ENCODE results near the gene KRT222.

KRT222 gene

DNA sequence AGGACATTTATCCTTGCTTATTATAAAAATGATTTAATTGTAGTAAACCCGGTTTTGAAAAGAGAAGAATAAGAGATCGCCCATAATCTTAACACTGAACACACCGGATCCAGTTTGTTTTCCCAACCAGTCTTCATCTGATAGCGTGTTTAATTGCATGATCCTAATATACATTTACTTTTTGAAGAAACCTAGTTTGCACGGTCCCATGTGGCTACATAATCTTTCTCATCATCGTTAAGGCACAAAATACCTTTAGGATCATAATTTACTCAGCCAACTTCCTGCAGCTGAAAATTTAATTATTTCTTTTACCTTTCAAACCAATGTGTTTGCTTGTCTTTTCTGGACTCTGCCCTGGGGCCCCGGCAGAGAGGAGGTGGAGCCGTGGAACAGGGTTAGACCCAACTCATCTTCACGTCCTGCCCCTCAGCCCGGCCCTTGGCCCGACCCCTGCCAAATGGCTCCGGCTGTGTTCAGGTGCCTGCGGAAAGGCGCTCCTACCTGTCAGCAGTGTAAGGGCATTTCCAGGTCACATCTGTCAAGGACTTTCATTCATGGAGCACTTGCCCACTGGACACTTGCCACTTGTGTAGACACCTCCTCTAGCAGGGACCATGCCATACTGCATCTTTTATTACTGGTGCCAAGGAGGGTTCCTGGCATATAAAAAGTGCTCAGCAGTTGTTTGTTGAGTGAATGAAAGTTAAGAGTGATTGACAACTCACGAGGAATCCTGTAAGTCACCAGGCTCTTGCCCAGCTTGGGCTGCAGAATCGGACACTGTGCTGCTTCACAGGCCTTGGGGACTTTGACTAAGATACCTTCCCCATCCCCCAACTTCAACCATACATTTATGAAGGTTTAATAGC lies 46.0 kb downstream of the KRT222 start:
- no peak for DNase-seq
- intact Hi-C loops (cut with DNase I): no loop called here

DNA sequence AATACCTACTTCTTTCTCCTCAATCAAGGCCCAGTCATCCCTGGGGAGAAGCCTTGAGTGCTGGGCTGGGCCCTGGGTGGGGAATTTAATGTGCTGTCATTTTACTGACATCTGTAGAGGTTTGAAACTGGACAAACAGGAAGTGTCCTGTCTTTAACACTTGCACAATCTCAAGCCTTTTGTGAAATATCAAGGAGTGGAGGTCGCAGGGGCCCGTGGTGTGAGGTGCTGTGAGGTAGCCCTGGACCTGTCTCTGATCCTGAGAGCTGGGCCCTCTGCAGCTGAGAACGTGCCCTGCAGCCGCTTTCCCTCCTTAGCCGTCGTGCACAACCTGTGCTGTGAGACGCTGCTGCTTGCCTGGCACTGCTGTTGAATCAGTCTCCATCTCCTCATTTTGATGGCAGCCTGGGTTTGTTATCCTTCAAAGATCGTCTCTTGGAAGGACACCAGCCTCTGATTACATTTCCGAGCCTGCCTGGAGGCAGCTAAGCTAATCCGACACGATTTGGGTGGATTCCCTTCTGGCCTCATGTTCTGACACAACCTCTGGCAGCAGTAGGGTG lies 47.2 kb downstream of the KRT222 start:
- intact Hi-C loops (cut with DNase I): no loop called here
- no peak for DNase-seq

DNA sequence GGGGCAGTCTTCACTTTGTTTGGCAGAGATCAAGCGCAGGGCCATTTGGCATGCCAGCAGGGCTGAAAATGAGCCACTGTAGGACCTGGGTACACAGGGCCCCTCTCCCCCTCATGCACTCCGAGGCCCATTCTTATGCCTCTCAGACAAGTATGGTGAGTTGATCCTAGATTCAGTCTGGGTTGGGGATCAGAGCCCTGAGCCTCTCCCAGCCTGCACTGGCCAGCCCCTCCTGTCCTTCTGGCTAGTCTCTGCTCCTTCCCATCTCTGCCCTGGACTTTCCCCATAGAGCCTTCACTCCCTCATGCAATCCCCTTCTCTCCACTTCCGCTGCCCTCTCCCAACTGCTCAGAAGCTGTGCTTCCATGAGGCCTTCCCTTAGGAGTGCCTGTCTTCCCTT lies 48.4 kb downstream of the KRT222 start:
- intact Hi-C loops (cut with DNase I): no loop called here
- no peak for DNase-seq

DNA sequence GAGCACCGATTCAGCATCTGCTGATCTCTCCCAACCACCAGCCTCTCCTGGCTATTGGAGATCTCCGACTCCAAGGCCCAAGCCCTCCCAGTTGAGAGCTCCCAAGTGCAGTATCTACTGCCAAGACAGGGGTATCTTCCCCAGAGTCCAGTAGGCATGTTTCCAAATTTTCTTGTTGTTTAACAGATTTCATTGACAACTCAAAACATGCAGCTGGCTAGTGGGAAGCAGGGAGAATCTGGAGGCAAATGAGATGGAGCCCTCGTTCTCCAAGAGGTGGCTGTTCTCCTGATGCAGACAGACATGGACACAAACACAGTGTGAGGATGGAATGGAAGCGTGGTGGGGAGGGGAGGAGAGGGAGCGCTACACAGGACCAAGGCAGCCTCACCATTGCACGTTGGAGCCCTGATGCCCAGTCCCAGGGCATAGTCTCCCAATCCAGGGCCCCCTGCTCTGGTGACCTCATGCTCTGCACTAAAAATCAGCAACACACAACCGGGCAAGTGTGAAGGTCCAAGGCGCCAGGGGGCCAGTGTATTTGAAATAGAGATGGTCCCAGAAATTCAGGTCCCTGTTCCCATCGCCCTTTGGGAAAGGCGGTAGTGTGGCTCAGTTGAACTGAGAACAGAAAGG lies 49.0 kb downstream of the KRT222 start:
- intact Hi-C loops (cut with DNase I): no loop called here
- DNase-seq: no peak

GRCh38 chr17:40615068-40615840 lies 49.7 kb downstream of the KRT222 start:
- peak in 2 of 42 donors; percentile 15 to 42 for DNase-seq
- intact Hi-C loops (cut with DNase I): no loop called here

DNA sequence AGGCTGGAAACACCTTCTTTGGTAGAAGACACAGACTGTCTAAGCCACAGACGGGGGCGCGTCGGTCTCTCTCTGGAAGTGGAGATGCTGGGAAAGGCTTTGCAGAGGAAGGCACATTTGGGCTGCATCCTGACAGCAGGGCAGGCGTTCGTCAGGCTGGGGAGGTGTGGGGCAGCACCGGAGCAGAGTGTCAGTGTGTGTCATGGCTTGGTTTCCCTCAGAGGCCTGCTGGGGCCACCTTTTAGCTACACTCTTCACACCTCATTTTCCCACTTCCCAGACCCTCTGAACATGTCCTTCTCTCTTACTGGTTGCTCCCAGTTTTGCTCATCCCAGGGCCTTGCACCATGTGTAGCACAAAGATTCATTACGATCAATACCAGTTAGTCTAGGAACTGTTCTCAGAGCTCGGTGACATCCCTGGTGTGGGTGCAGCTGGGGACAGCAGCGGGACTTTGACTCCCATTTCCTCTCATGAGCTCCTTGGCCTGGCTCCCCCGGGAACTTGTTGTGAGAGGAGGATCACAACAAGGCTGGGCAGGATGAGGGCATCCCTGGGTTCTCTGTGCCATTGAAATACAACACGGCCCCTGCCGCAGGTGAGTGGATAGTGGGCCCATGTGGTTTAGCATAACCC lies 50.4 kb downstream of the KRT222 start:
- intact Hi-C loops (cut with DNase I): no loop called here
- DNase-seq: no peak

DNA sequence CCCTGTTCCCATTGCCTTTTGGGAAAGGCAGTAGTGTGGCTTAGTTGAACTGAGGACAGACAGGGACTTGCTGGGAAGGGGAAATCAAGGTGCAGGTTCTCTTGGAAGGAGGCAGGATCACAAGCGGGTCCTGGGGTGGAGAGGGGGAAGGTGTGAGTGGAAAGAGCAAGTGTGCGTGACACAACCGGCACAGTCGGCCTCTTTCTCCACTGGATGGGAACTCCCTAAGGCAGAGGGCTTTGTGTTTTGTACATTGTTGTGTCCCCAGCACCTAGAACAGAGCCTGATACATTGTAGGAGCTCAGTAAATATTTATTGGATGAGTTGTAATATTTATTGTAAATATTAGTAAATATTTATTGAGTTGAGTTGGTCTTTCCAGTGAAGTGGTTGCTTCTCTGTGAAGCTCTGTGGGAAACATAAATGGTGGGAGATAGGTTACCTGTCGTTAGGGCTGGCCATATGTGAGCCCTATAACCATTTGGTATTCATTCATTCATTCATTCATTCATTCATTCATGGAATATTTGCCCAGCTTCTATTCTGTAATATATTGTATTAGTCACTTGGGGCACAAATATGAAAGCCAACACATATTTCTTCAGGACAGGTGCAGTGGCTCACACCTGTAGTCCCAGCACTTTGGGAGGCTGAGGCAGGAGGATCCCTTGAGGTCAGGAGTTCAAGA lies 51.4 kb downstream of the KRT222 start:
- no peak for DNase-seq
- intact Hi-C loops (cut with DNase I): no loop called here

DNA sequence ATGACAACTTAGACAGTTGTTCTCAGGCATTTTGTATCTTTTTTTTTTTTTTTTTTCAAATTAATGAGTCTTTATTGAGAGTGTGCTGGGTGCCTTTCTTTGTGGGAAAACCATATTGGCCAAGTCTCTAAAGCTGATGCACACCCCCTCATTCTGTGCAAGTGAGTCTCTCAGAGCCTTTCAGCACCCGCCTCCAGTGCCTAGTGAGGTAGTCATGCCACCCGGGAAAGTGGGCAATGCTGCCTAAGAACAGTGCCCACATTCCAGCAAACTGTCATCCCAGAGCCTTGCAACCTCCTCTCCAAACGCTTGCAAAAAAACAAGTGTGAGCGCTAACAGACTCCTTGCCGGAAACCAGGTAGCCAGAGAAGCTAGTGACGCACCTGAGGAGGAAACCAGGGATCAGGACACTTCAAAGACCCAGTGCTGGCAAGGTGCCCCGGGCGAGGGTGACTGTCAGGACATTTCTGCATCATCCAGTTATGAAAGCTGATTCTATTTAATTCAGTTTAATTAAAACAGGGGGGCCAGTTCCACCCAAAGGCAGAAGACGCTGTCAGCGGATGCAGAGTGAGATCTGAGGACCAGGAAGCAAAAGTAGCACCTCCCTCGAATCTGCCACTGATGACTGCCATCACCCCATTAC lies 52.3 kb downstream of the KRT222 start:
- DNase-seq: peak in 39 of 42 donors; percentile 12 to 88 (median 51)
- intact Hi-C loops (cut with DNase I): no loop called here

DNA sequence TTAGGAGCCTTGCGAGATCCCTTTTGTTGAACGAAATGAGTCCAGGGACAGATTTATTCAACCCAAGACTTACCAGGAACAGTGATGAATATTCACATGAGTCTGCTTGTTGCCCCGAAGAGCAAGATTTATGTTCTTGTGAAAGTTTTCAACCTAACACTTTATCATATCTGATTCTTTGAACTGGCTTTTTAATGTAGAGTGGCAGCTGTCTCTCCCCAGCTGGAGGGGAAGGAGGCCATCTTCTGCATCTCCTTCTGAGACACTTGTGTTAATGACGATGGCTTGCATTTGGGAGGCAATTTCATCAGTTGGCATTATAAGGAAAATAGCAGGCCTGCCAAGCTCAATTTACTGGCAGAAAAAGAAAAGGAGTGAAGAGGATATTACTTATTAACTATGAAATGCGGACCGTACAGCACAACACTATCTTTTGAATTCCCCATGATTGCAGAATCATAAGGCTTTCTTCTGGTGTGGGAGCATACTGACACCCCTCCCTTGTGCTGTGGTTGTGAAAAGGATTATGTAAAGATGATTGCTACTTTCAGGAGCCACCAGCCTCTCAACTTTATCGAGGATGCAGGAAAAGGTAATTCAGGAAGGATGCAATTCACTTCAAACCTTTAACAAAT lies 53.0 kb downstream of the KRT222 start:
- peak in 5 of 42 donors; percentile 18 to 51 (median 20) for DNase-seq
- intact Hi-C loops (cut with DNase I): no loop called here

GRCh38 chr17:40610359-40610758 lies 54.6 kb downstream of the KRT222 start:
- DNase-seq: no peak
- intact Hi-C loops (cut with DNase I): no loop called here

GRCh38 chr17:40608061-40608581 lies 56.9 kb downstream of the KRT222 start:
- no peak for DNase-seq
- intact Hi-C loops (cut with DNase I): no loop called here

DNA sequence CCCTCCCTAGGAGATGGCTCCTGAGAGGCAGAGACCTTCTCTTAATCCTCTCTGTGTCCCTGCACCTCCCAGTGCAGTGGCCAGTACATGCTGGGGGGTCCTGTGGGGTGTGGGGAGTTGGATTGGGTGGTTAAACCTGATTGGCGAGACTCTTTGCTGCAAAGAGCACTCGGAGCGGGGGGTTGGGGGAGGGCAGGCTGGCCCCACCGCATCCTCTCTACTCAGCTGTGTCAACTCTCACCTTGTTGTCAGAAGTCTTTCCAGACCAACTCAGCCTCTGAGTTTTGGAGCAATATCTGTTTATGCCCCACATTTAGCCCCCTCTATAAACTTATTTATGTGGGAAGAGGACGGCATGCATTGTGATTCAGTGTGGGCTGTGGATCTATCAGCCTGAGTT lies 57.3 kb downstream of the KRT222 start:
- intact Hi-C loops (cut with DNase I): no loop called here

DNA sequence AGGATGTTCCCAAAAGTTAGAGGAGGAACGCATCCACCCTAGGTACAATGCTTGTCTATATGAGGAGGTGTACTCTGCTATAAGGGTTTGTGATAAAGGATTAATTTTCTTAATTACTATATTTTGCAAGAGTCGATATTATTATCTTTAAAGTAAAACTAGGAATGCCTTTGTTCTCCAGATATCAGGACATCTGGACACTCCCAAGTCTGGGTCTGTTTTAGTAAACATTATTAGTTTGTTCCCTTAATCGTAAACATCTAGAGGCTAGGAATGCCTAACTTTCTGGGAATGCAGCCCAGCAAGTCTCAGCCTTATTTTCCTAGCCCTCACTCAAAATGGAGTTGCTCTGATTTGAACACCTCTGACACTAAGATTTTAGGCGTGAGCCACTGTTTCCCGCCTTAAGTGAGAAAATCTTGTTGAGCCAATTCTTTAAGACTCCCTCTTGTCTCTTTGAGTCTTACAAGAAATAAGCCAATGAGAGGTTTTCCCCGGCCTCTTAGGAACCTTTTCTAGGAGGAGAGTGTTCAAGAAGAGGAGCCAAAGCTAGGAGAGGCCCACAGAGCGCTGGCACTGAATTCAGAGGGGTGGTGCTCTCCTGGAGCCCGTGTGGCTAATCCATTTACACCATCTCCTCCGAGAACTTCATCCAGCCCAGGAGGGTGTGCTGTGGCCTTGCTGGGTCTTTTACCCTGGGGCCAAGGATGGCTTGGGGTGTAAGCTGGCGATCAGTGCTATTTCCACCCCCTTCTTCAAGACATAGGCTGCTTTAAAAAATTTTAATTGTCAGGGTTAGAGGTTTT lies 58.2 kb downstream of the KRT222 start:
- no peak for DNase-seq
- intact Hi-C loops (cut with DNase I): no loop called here

More for the DNA sequence above, 57.3 kb downstream of the KRT222 start:
- DNase-seq: no peak

GRCh38 chr17:40605306-40605705 lies 59.7 kb downstream of the KRT222 start:
- intact Hi-C loops (cut with DNase I): no loop called here
- no peak for DNase-seq

Data from head of caudate nucleus (tissue), 42 donors.